Common myeloid progenitor, CD34-positive (primary cell): ENCODE measurements around the gene HOXD3.
A peak's percentile ranks its signal among the peaks of the same experiment; 100 is the strongest.

Experiments used
- CTCF ChIA-PET: fragments of 350-600 bp; sonication (Branson Sonifier 250); formaldehyde crosslinking; loops from one replicate; lab custom pipeline; 2021; ENCODE audit warnings: antibody characterized with exemption; lab: Charles Lee
- POLR2A ChIA-PET: fragments of 350-600 bp; sonication (Branson Sonifier 250); formaldehyde crosslinking; loops from one replicate; lab custom pipeline; 2021; ENCODE audit warnings: antibody characterized with exemption; lab: Charles Lee
- DNase-seq, 3 donors: peaks; one replicate each; pipeline versions ENCODE4 v3.0.0 to v3.0.0-alpha.2; 2013
- H3K27ac ChIP-seq, 2 experiments: 1 replicate in 1 of 2; 2 replicates in 1 of 2; pipeline ENCODE4 v1.7.0; 2013; ENCODE audit warnings: inconsistent platforms in 2 of 2, low read length in 2 of 2, mild to moderate bottlenecking in 2 of 2, low read depth in 1 of 2, moderate library complexity in 1 of 2; ENCODE audit not compliant: severe bottlenecking in 2 of 2, insufficient read depth in 1 of 2, poor library complexity in 1 of 2
- H3K27me3 ChIP-seq, 5 experiments: replicated peaks in 2 of 5; 1 replicate in 3 of 5; 2 replicates in 2 of 5; pipeline versions ENCODE4 v1.6.1 to v1.7.0; 2013; ENCODE audit warnings: low read length in 4 of 5, mild to moderate bottlenecking in 2 of 5, moderate library complexity in 2 of 5, inconsistent platforms in 1 of 5; ENCODE audit not compliant: insufficient read depth in 5 of 5, control insufficient read depth in 4 of 5
- H3K36me3 ChIP-seq, 4 experiments: 1 replicate in 2 of 4; 2 replicates in 2 of 4; pipeline versions ENCODE4 v1.6.1 to v1.7.0; 2013; ENCODE audit warnings: low read length in 3 of 4, control low read depth in 1 of 4, mild to moderate bottlenecking in 1 of 4; ENCODE audit not compliant: control insufficient read depth in 4 of 4, insufficient read depth in 4 of 4
- H3K4me1 ChIP-seq, 4 experiments: 1 replicate in 3 of 4; 2 replicates in 1 of 4; pipeline versions ENCODE4 v1.6.1 to v1.7.1; 2013; ENCODE audit warnings: low read length in 3 of 4, mild to moderate bottlenecking in 3 of 4, control low read depth in 1 of 4, inconsistent platforms in 1 of 4, moderate library complexity in 1 of 4; ENCODE audit not compliant: control insufficient read depth in 4 of 4, insufficient read depth in 4 of 4; ENCODE audit errors: control extremely low read depth in 1 of 4
- H3K4me3 ChIP-seq, 7 experiments: 1 replicate in 4 of 7; 2 replicates in 3 of 7; pipeline versions ENCODE4 v1.5.1 to v1.7.0; 2013; ENCODE audit warnings: mild to moderate bottlenecking in 7 of 7, low read length in 6 of 7, moderate library complexity in 6 of 7, inconsistent platforms in 2 of 7, low read depth in 2 of 7, control low read depth in 1 of 7; ENCODE audit not compliant: insufficient read depth in 4 of 7, control insufficient read depth in 1 of 7; ENCODE audit errors: extremely low read depth in 1 of 7
- H3K9me3 ChIP-seq, 5 experiments: 1 replicate in 4 of 5; 2 replicates in 1 of 5; pipeline versions ENCODE4 v1.6.1 to v1.7.1; 2013; ENCODE audit warnings: low read length in 4 of 5, mild to moderate bottlenecking in 2 of 5, inconsistent platforms in 1 of 5, low read depth in 1 of 5, moderate library complexity in 1 of 5; ENCODE audit not compliant: control insufficient read depth in 4 of 5, insufficient read depth in 2 of 5; ENCODE audit errors: control extremely low read depth in 1 of 5
- WGBS: methylation state at CpG from one replicate; pipeline ENCODE4 v1.1.5; 2013; ENCODE audit not compliant: insufficient coverage; 5-methylcytosine and 5-hydroxymethylcytosine counted together

HOXD3 gene

DNA sequence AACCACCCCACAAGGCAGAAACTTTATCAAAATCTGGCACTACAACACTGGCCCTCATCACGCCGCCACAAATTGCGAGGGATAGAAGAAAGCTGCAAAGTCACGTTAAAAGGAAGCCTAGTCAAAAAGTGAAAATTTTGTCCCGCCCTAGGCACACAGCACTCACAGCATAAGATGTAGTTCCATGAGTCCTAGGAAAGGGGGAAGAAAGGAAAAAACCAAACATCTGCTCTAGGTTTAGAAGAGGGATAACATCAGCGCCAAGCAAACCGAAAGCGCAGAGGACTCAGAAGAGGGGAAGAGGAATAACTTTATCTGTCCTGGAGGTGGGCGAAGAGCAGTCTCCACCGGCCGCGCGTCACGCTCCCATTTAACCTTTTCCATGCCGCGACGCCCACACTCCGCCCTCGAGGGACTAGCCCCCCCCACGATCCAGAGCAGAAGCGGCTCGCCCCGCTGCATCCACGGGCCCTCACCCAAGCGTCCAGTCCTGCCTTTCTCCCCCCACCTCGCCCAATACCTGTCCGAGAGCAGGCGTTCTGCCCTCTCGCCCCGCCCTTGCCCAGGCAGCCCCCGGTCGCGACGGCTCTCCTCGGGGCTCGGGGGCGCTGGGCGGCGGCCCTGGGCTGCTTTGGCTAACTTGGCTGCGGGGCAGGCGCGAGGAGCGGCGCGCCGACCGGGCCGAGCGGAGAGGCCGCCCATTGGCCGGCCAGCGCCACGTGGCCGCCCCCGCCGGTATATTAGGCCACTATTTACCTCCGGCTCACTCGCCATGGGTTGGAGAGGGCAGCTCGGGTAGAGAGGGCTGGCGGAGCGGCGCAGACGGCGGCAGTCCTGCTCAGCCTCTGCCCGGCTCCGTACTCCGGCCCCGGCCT lies 31.0 kb downstream of the HOXD3 start, which contains the start of gene HOXD1:
Gene HOXD1 (plus strand): TSS at position 770 of the 875 bp plus-strand sequence. CDS start 134 bp downstream, outside the sequence.
- Histone ChIP-seq H3K36me3 (no peaks in the 10 kb centered on the region), H3K9me3 (peaks cover 0 to 5% (median 2%) of the 10 kb centered on the region in 5 experiments), H3K4me1 (peaks cover 0 to 27% (median 25%) of the 10 kb centered on the region in 4 experiments), H3K27ac (no peak within 1 kb of the TSS), H3K27me3 (peaks cover 30 to 100% (median 62%) of the 10 kb centered on the region in 5 experiments), H3K4me3 (peak within 1 kb of the TSS; percentile 9 to 71 (median 48))
- POLR2A ChIA-PET: no interaction called here
- CTCF ChIA-PET: interaction anchor here (0.8 kb wide), 1 partner anchor 48 kb away, joined by 4 read pairs; no protein-coding TSS in a partner anchor
- DNase-seq: peak in 1 of 3 donors; percentile 45
- WGBS: 2% methylated on average over 63 of the region's 68 CpGs

DNA sequence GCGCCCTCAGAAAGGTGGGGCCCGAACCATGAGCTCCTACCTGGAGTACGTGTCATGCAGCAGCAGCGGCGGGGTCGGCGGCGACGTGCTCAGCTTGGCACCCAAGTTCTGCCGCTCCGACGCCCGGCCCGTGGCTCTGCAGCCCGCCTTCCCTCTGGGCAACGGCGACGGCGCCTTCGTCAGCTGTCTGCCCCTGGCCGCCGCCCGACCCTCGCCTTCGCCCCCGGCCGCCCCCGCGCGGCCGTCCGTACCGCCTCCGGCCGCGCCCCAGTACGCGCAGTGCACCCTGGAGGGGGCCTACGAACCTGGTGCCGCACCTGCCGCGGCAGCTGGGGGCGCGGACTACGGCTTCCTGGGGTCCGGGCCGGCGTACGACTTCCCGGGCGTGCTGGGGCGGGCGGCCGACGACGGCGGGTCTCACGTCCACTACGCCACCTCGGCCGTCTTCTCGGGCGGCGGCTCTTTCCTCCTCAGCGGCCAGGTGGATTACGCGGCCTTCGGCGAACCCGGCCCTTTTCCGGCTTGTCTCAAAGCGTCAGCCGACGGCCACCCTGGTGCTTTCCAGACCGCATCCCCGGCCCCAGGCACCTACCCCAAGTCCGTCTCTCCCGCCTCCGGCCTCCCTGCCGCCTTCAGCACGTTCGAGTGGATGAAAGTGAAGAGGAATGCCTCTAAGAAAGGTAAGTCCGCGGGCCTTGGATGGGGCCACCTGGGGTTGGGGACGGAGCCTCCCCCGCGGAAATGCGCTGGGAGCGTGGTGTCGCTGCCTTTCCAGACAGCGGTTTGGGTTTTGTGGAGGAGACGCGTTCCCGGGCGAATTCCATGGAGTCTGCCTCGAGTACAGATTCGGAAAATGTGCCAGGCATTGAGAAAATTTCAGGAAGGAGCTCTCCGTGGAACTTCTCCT lies 31.9 kb downstream of the HOXD3 start:
- peaks cover 0 to 5% (median 2%) of the 10 kb centered on the region in 5 experiments for H3K9me3 ChIP-seq
- ChIA-PET CTCF (interaction anchor here (1.1 to 1.6 kb wide), 2 partner anchors 365 to 462 kb away, joined by 3 to 5 read pairs; no protein-coding TSS in a partner anchor), POLR2A (no interaction called here)
- H3K4me3 ChIP-seq: peak overlapping the region; percentile 9 to 71 (median 48)
- peaks cover 37 to 100% (median 64%) of the 10 kb centered on the region in 5 experiments for H3K27me3 ChIP-seq
- peaks cover 0 to 27% (median 25%) of the 10 kb centered on the region in 4 experiments for H3K4me1 ChIP-seq
- WGBS: 2% methylated on average over 88 of the region's 98 CpGs
- H3K27ac ChIP-seq: no peak overlapping the region
- H3K36me3 ChIP-seq: no peaks in the 10 kb centered on the region
- no peak for DNase-seq

DNA sequence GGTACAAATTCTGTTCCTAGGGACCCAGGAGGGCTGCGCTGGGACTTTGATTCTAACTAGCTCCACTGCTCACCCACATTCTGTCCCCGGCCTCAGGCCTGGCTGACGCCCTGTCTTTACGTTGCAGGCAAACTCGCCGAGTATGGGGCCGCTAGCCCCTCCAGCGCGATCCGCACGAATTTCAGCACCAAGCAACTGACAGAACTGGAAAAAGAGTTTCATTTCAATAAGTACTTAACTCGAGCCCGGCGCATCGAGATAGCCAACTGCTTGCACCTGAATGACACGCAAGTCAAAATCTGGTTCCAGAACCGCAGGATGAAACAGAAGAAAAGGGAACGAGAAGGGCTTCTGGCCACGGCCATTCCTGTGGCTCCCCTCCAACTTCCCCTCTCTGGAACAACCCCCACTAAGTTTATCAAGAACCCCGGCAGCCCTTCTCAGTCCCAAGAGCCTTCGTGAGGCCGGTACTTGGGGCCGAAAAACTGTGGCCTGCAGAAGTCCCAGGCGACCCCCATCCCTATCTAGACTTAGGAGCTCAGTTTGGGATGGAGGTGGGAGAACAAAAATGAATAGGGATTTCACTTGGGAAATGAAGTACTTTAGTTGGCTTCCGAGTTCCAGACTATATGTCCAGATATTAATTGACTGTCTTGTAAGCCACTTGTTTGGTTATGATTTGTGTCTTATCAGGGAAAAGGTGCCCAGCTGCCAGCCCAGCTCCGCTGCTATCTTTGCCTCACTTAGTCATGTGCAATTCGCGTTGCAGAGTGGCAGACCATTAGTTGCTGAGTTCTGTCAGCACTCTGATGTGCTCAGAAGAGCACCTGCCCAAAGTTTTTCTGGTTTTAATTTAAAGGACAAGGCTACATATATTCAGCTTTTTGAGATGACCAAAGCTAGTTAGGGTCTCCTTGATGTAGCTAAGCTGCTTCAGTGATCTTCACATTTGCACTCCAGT lies 32.9 kb downstream of the HOXD3 start:
- DNase-seq: peak in 2 of 3 donors; percentile 70 to 73
- POLR2A ChIA-PET: no interaction called here
- H3K27ac ChIP-seq: no peak overlapping the region
- CTCF ChIA-PET: interaction anchor here (0.6 to 1.6 kb wide), 3 partner anchors 210 to 461 kb away, joined by 3 to 5 read pairs (median 4); no protein-coding TSS in a partner anchor
- H3K36me3 ChIP-seq: no peaks in the 10 kb centered on the region
- WGBS: 4% methylated on average over 22 of the region's 28 CpGs
- H3K27me3 ChIP-seq: peaks cover 39 to 100% (median 67%) of the 10 kb centered on the region in 5 experiments
- H3K9me3 ChIP-seq: peaks cover 0 to 5% (median 2%) of the 10 kb centered on the region in 5 experiments
- peaks cover 0 to 27% (median 25%) of the 10 kb centered on the region in 4 experiments for H3K4me1 ChIP-seq
- H3K4me3 ChIP-seq: peak overlapping the region in 2 of 7 experiments; percentile 38 to 44

DNA sequence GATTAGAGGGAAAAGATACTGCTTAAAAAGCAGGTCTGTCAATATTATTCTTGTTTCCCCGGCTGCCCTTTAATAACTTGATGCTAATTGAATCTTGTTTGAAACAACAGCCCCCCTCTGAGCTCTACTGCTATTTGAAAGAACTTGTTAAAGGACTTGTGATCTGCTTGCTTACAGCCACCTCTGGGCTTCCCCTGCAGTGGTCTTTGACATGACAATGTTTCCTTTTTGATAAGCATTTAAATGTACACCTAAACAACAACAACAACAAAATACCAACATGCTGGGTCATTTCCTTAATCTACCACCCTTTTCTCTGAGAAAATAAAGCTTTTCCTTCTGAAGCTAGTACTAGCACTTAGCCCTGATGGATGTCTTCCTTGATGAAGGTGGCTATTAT lies 35.2 kb downstream of the HOXD3 start:
- DNase-seq: no peak
- Histone ChIP-seq H3K36me3 (no peaks in the 10 kb centered on the region), H3K27ac (no peak overlapping the region), H3K4me1 (peaks cover 0 to 27% (median 25%) of the 10 kb centered on the region in 4 experiments), H3K9me3 (peaks cover 0 to 3% (median 0%) of the 10 kb centered on the region in 5 experiments), H3K27me3 (peaks cover 31 to 98% (median 58%) of the 10 kb centered on the region in 5 experiments), H3K4me3 (no peak overlapping the region)
- WGBS: 14% methylated on average over 1 of the region's 1 CpG
- CTCF ChIA-PET: interaction anchor here (0.9 to 1.0 kb wide), 2 partner anchors 10 to 50 kb away, joined by 4 to 5 read pairs; no protein-coding TSS in a partner anchor
- POLR2A ChIA-PET: no interaction called here

DNA sequence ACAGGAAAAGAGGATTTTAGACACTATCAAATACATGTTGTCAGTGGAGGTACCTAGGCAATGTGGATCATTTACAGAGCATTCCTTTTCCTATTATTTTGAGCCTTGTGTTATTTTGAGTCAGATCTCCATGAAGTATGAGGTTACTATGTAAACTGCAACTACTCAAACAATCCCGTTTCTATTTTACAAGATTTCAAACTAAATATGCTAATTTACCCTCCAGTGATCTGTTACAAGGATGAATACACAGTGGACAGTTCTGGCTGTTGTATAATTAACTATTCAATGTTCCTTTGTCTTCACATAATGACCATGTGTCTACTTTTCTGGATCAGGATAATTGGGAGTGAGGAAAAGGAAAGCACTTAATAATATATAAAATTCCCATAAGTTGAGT lies 35.9 kb downstream of the HOXD3 start:
- H3K27me3 ChIP-seq: peaks cover 24 to 96% (median 58%) of the 10 kb centered on the region in 5 experiments
- DNase-seq: no peak

DNA sequence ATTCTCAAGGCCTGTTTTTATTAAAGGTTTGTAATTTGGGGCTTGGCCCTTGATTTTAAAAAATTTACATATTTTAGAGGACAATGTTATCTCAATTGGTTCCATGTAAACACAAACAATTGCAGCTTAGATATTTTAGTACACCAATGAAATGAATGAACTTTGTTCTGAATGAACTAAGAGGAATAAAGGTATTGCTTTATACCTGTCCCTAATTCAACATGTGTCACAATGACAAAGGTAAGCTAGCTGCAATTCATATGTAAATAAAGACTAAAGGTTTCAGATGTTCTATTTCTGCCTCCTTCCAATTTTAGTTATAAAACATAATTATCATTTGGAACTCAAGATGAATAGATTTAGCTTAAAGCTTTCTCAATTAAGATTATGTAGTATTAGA lies 42.8 kb downstream of the HOXD3 start:
- peaks cover 0 to 4% (median 0%) of the 10 kb centered on the region in 5 experiments for H3K9me3 ChIP-seq
- CTCF ChIA-PET: interaction anchor here (1.2 kb wide), 1 partner anchor 437 kb away, joined by 3 read pairs; no protein-coding TSS in a partner anchor
- no peak for DNase-seq
- H3K27me3 ChIP-seq: peaks cover 12 to 62% (median 28%) of the 10 kb centered on the region in 5 experiments
- H3K36me3 ChIP-seq: no peaks in the 10 kb centered on the region
- POLR2A ChIA-PET: no interaction called here
- no peak overlapping the region for H3K4me3 ChIP-seq
- no peaks in the 10 kb centered on the region for H3K4me1 ChIP-seq
- H3K27ac ChIP-seq: no peak overlapping the region

More for the DNA sequence above, 35.9 kb downstream of the HOXD3 start:
- Histone ChIP-seq H3K36me3 (no peaks in the 10 kb centered on the region), H3K9me3 (peaks cover 0 to 3% (median 0%) of the 10 kb centered on the region in 5 experiments), H3K4me1 (peaks cover 0 to 21% (median 20%) of the 10 kb centered on the region in 4 experiments), H3K4me3 (no peak overlapping the region), H3K27ac (no peak overlapping the region)
- ChIA-PET POLR2A (no interaction called here), CTCF (no interaction called here)
- WGBS: no CpG with 5 or more reads among the region's 1 CpG
